Measurements from ENCODE around the gene SSNA1. TPM values are rescaled to one million over a fixed set of nuclear protein-coding genes. Genes with fewer than 3 reads are reported as not detected.
A peak's percentile ranks its signal among the peaks of the same experiment; 100 is the strongest.

SSNA1 gene
- total and polyA plus RNA-seq, 9 of the 15 experiments (the other 6 are each of a cell fraction or from before 2014, with no cell fraction given): 1.9 to 130 (median 57.1) TPM

- TF ChIP-seq BRCA1 (IDR thresholded peaks at IDR 0.05): no peak
- TF ChIP-seq BRCA1 (CRISPR knock-in tag; IDR thresholded peaks at IDR 0.05): no peak
- no peak for TF ChIP-seq CAMTA2 (CRISPR knock-in tag; conservative IDR thresholded peaks at IDR 0.05)
- no peak for TF ChIP-seq NR4A1 (CRISPR knock-in tag; IDR thresholded peaks at IDR 0.05)
- no peak for TF ChIP-seq NR4A1 (tag; IDR thresholded peaks at IDR 0.05)
- no peak for TF ChIP-seq E2F5 (CRISPR knock-in tag; IDR thresholded peaks at IDR 0.05)
- TF ChIP-seq SMARCC2 (IDR thresholded peaks at IDR 0.05; ENCODE audit: low read depth): no peak
- TF ChIP-seq ZNF134 (CRISPR knock-in tag; conservative IDR thresholded peaks at IDR 0.05): no peak
- no peak for TF ChIP-seq HINFP (tag; conservative IDR thresholded peaks at IDR 0.05; ENCODE audit: low read depth)
- TF ChIP-seq TCFL5 (CRISPR knock-in tag; conservative IDR thresholded peaks at IDR 0.05): no peak
- no peak for TF ChIP-seq ZC3H8 (IDR thresholded peaks at IDR 0.05)
- no peak for TF ChIP-seq ZNF592 (IDR thresholded peaks at IDR 0.05)
- TF ChIP-seq GABPA (tag; conservative IDR thresholded peaks at IDR 0.05; ENCODE audit: low read depth): peak; percentile 97
- no peak for TF ChIP-seq PRPF4 (IDR thresholded peaks at IDR 0.05; ENCODE audit: insufficient read depth, low read depth, low read length, poor library complexity, severe bottlenecking)
- TF ChIP-seq ZNF444 (CRISPR knock-in tag; IDR thresholded peaks at IDR 0.05): no peak
- no peak for TF ChIP-seq PCBP2 (IDR thresholded peaks at IDR 0.05; ENCODE audit: low read depth, low read length, poor library complexity, severe bottlenecking)
- TF ChIP-seq PTTG1 (tag; IDR thresholded peaks at IDR 0.05; ENCODE audit: low read depth): no peak
- no peak for TF ChIP-seq ZZZ3 (IDR thresholded peaks at IDR 0.05)
- TF ChIP-seq ATF7 (IDR thresholded peaks at IDR 0.05): peak; percentile 56; the same call in 1 of the 2 replicates
- no peak for TF ChIP-seq ZNF551 (CRISPR knock-in tag; IDR thresholded peaks at IDR 0.05)
- TF ChIP-seq ZBTB17 (CRISPR knock-in tag; IDR thresholded peaks at IDR 0.05): 0 out of 2 replicates have a peak, but pooled peaks have one; percentile 68
- TF ChIP-seq SMARCA4 (IDR thresholded peaks at IDR 0.05): no peak
- TF ChIP-seq HNRNPH1 (optimal IDR thresholded peaks at IDR 0.05; ENCODE audit: low read depth, low read length): no peak
- no peak; the same call in 1 of the 2 replicates for TF ChIP-seq XRCC5 (IDR thresholded peaks at IDR 0.05; ENCODE audit: low read depth, low read length)
Measured at GRCh38 chr9:137223078-137223970, 34.8 kb downstream of the SSNA1 start (continued).
